Endothelial cell of umbilical vein (primary cell): Measurements from ENCODE around the gene C3orf52. TPM values are rescaled to one million over a fixed set of nuclear protein-coding genes. Genes with fewer than 3 reads are reported as not detected.

Source experiments
- BruUV-seq: library from RNA; stranded (reverse); fragments of 400-500 nt; replicated peaks from 2 replicates; lab custom pipeline; 2021; lab: Mats Ljungman, UMichigan
- CTCF ChIA-PET: fragments of 300-600, 350-600 bp; sonication (Branson Sonifier 250); formaldehyde crosslinking; loops from one replicate; lab custom pipeline; 2021; ENCODE audit warnings: antibody characterized with exemption, inconsistent platforms; lab: Charles Lee
- POLR2A ChIA-PET: fragments of 300-600, 350-600 bp; sonication (Branson Sonifier 250); formaldehyde crosslinking; loops from one replicate; lab custom pipeline; 2021; ENCODE audit warnings: antibody characterized with exemption, inconsistent platforms; lab: Charles Lee
- DNase-seq: peaks from one replicate; pipeline ENCODE4 v3.0.0-alpha.2; 2011; ENCODE audit warnings: low read depth, low spot score
- FAIRE-seq: peaks from 2 replicates; lab custom pipeline; 2011; peaks lifted over from hg19 to GRCh38; lab: Jason Lieb, UNC
- H2AFZ ChIP-seq: 2 replicates; pipeline ENCODE4 v1.6.0; 2012; ENCODE audit warnings: low read depth, low read length, control low read depth, inconsistent platforms
- H3K27ac ChIP-seq: 2 replicates; pipeline ENCODE4 v1.5.1; 2011; ENCODE audit warnings: low read depth, mild to moderate bottlenecking, control low read depth, low read length, moderate library complexity; ENCODE audit not compliant: insufficient read depth
- H3K27me3 ChIP-seq, 2 experiments: 2 replicates each; pipeline versions ENCODE4 v1.6.0 to v1.6.1; 2011; ENCODE audit warnings: low read length in 2 of 2, mixed read lengths in 1 of 2; ENCODE audit not compliant: control insufficient read depth in 2 of 2, insufficient read depth in 2 of 2
- H3K36me3 ChIP-seq, 2 experiments: 2 replicates in 1 of 2; 3 replicates in 1 of 2; pipeline ENCODE4 v1.5.1; 2011; ENCODE audit warnings: low read length in 2 of 2, mild to moderate bottlenecking in 1 of 2, moderate library complexity in 1 of 2; ENCODE audit not compliant: control insufficient read depth in 2 of 2, insufficient read depth in 2 of 2; ENCODE audit errors: extremely low read depth in 1 of 2
- H3K4me1 ChIP-seq: 3 replicates; pipeline ENCODE4 v1.5.1; 2011; ENCODE audit warnings: mild to moderate bottlenecking, low read length; ENCODE audit not compliant: control insufficient read depth, insufficient read depth; ENCODE audit errors: extremely low read depth
- H3K4me2 ChIP-seq: 2 replicates; pipeline ENCODE4 v1.6.1; 2011; ENCODE audit warnings: low read length, control low read depth, mixed read lengths; ENCODE audit not compliant: insufficient read depth
- H3K4me3 ChIP-seq, 3 experiments: fragments of 200-600 bp in 1 of 3; sonication (generic), shearing (Covaris generic) in 1 of 3; replicated peaks in 1 of 3; 2 replicates each; pipeline ENCODE4 v1.5.1; 2011 to 2016; ENCODE audit warnings: control low read depth in 3 of 3, low read length in 3 of 3, mild to moderate bottlenecking in 2 of 3, inconsistent platforms in 1 of 3, low read depth in 1 of 3, moderate library complexity in 1 of 3; ENCODE audit not compliant: insufficient read depth in 1 of 3
- H3K79me2 ChIP-seq: 2 replicates; pipeline ENCODE4 v1.6.0; 2012; ENCODE audit warnings: low read length, inconsistent platforms; ENCODE audit not compliant: control insufficient read depth, insufficient read depth
- H3K9ac ChIP-seq: replicated peaks from 2 replicates; pipeline ENCODE3; 2011; ENCODE audit warnings: low read length, control low read depth; ENCODE audit not compliant: insufficient read depth; ENCODE audit errors: extremely low read depth
- H3K9me1 ChIP-seq: replicated peaks from 3 replicates; pipeline ENCODE4 v1.6.0; 2011; ENCODE audit warnings: mild to moderate bottlenecking, low read length; ENCODE audit not compliant: control insufficient read depth, insufficient read depth; ENCODE audit errors: extremely low read depth
- H3K9me3 ChIP-seq: replicated peaks from 2 replicates; pipeline ENCODE4 v1.5.1; 2012; ENCODE audit warnings: low read length, inconsistent platforms; ENCODE audit not compliant: control insufficient read depth, insufficient read depth
- H4K20me1 ChIP-seq: replicated peaks from 2 replicates; pipeline ENCODE3; 2011; ENCODE audit warnings: mild to moderate bottlenecking, low read length; ENCODE audit not compliant: control insufficient read depth, insufficient read depth; ENCODE audit errors: extremely low read depth
- CTCF ChIP-seq, 2 donors: IDR thresholded peaks; 1 replicate in 1 of 2; 2 replicates in 1 of 2; pipeline ENCODE4 v1.5.1; 2011; ENCODE audit warnings: low read length in 2 of 2, mild to moderate bottlenecking in 2 of 2, moderate library complexity in 2 of 2, control low read depth in 1 of 2, inconsistent platforms in 1 of 2, low read depth in 1 of 2; ENCODE audit not compliant: insufficient read depth in 1 of 2; ENCODE audit errors: extremely low read depth in 1 of 2
- EZH2 ChIP-seq: IDR thresholded peaks from 2 replicates; pipeline ENCODE4 v1.6.1; 2012; ENCODE audit warnings: borderline replicate concordance, low read depth, mild to moderate bottlenecking, moderate library complexity, low read length, inconsistent platforms; ENCODE audit not compliant: severe bottlenecking
- FOS ChIP-seq: IDR thresholded peaks from 2 replicates; pipeline ENCODE4 v1.6.1; 2011; ENCODE audit warnings: mild to moderate bottlenecking, low read length, moderate library complexity, borderline replicate concordance; ENCODE audit not compliant: insufficient read depth
- GATA2 ChIP-seq: IDR thresholded peaks from 2 replicates; pipeline ENCODE4 v1.7.0; 2011; ENCODE audit warnings: low read depth, mild to moderate bottlenecking, moderate library complexity, mixed read lengths, low read length; ENCODE audit not compliant: insufficient read length, insufficient read depth
- JUN ChIP-seq: IDR thresholded peaks from 2 replicates; pipeline ENCODE4 v1.6.1; 2011; ENCODE audit warnings: borderline replicate concordance, low read depth; ENCODE audit not compliant: insufficient read length, insufficient read depth
- MAX ChIP-seq: IDR thresholded peaks from 2 replicates; pipeline ENCODE4 v1.6.1; 2011; ENCODE audit not compliant: insufficient read depth, insufficient read length
- MYC ChIP-seq: IDR thresholded peaks from one replicate; pipeline ENCODE4 v1.6.1; 2011; ENCODE audit warnings: mild to moderate bottlenecking, low read depth, low read length
- POLR2A ChIP-seq: IDR thresholded peaks from 2 replicates; pipeline ENCODE4 v1.6.1; 2012; ENCODE audit warnings: low read depth, mild to moderate bottlenecking, control low read depth, low read length
- POLR2AphosphoS5 ChIP-seq: IDR thresholded peaks from 2 replicates; pipeline ENCODE4 v1.6.1; 2012; ENCODE audit warnings: low read depth, mild to moderate bottlenecking, control low read depth, low read length, moderate library complexity; ENCODE audit not compliant: insufficient read depth
- dilution Hi-C: fragments of 300-500 bp; cut with MboI; formaldehyde crosslinking; loops from one replicate; pipeline ENCODE4 v1.15.0; 2019; ENCODE audit warnings: low sequenced_read_pairs; ENCODE audit not compliant: extremely low pct_ligation_motif_present
- intact Hi-C: fragments of 100-400 bp; cut with micrococcal nuclease; formaldehyde crosslinking; loops from one replicate; pipeline ENCODE4 v1.10.0; 2022
- polyA plus RNA-seq, 4 experiments: library from polyadenylated mRNA; depleted of rRNA in 3 of 4; stranded (reverse) in 3 of 4; unstranded in 1 of 4; fragments of >200 nt; gene quantifications; 2 replicates each; pipeline versions ENCODE4 v1.2.1 to v1.2.3, GENCODE V29; 2011 to 2012; ENCODE audit warnings: missing spikeins in 1 of 4
- total RNA-seq: library from RNA; stranded (reverse); gene quantifications from 2 replicates; pipeline ENCODE4 v1.2.3, GENCODE V29; 2021

Gene C3orf52
- total and polyA plus RNA-seq, 2 donors (not counting 3 experiments of a cell fraction or from before 2014, with no cell fraction given), result 4.2 to 4.6 TPM

DNA sequence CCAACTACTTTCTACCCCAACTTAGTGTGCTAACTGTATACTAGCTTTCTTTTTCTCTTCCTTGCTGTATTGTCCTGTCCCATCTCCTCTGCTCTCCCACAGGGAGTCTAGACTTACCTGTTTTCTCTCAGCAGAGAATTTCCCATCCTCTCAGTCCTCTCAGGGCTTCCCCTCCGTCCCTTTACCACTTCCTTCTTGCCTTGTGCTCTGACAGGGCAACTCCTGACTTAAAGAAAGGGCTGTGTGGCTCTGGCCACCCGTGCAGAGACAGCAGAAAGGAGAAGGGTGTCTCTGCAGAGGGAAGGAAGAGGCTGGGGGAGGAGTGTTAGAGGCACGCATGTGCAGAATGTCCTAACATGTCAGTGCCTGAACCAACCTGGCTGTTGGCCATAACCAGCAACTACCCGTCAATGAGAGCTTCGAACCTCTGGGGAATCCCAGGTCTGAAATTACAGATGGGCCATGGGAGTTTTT lies 46.8 kb downstream of the C3orf52 start, which contains the start of gene GCSAM:
GCSAM (minus strand) TSS at position 274 of the 474 bp plus-strand sequence; CDS start at position 146, 128 bp downstream.
- no peak within 1 kb of the TSS for H3K4me2 ChIP-seq
- no peaks in the 10 kb centered on the region for H4K20me1 ChIP-seq
- no peak within 1 kb of the TSS for H3K9ac ChIP-seq
- H2AFZ ChIP-seq, result no peak within 1 kb of the TSS
- FAIRE-seq, result no peak
- BruUV-seq, result no TSS peak
- POLR2A ChIA-PET, result no interaction called here
- H3K27ac ChIP-seq, result no peak within 1 kb of the TSS
- no peaks in the 10 kb centered on the region for H3K36me3 ChIP-seq
- intact Hi-C loops (no loop called here), dilution Hi-C loops (no loop called here)
- TF ChIP-seq JUN (no peak), CTCF (IDR thresholded peaks at IDR 0.05; ENCODE audit: extremely low read depth in 1 of 2, insufficient read depth in 1 of 2, low read depth in 1 of 2, low read length in 2 of 2) (no peak), MAX (no peak), MYC (no peak), FOS (no peak), POLR2A (no peak), EZH2 (no peak), GATA2 (no peak), POLR2AphosphoS5 (no peak)
- no peaks in the 10 kb centered on the region for H3K79me2 ChIP-seq
- no peaks in the 10 kb centered on the region for H3K27me3 ChIP-seq
- no peak within 1 kb of the TSS for H3K4me3 ChIP-seq
- CTCF ChIA-PET, result interaction anchor here (0.9 kb wide), 1 partner anchor 21 kb away, joined by 5 read pairs; no protein-coding TSS in a partner anchor
- H3K9me1 ChIP-seq, result no peaks in the 10 kb centered on the region
- no peaks in the 10 kb centered on the region for H3K9me3 ChIP-seq
- no peaks in the 10 kb centered on the region for H3K4me1 ChIP-seq
- DNase-seq, result no peak
